Right lung (tissue), 5 donors: ENCODE results near the gene SLC51A. TPM values are rescaled to one million over a fixed set of nuclear protein-coding genes. Genes with fewer than 3 reads are reported as not detected.
"Not testable (repeated sequence)": the region's sequence is repeated elsewhere in the genome, so short reads cannot be mapped to it uniquely, and the experiment has no call there.

ENCODE experiments used
- DNase-seq, 2 donors: peaks; one replicate each; pipeline ENCODE4 v3.0.0-alpha.2; 2013
- polyA plus RNA-seq, 5 donors: library from polyadenylated mRNA; unstranded; fragments of 120-200 nt; gene quantifications; one replicate each; pipeline versions ENCODE4 v1.2.1 to v1.2.3, GENCODE V29; 2013; ENCODE audit warnings: inconsistent platforms in 1 of 5, low replicate concordance in 1 of 5; ENCODE audit not compliant: insufficient read length in 5 of 5, insufficient read depth in 1 of 5

The SLC51A gene
- polyA plus RNA-seq, 5 donors: 6.7 to 8.2 (median 7.6) TPM

- DNase-seq: no peak
Measured at GRCh38 chr3:196237203-196237602, 20.9 kb downstream of the SLC51A start.

- no peak for DNase-seq
Measured at GRCh38 chr3:196238612-196239560, 22.6 kb downstream of the SLC51A start.

GRCh38 chr3:196240424-196240823, 24.1 kb downstream of the SLC51A start:
- no peak for DNase-seq

GRCh38 chr3:196241704-196242103, 25.4 kb downstream of the SLC51A start:
- DNase-seq: no peak

- not testable (repeated sequence) for DNase-seq
Measured at GRCh38 chr3:196244166-196244565, 27.8 kb downstream of the SLC51A start.

GRCh38 chr3:196246612-196247308, 30.4 kb downstream of the SLC51A start:
- no peak for DNase-seq

- DNase-seq: no peak
Measured at GRCh38 chr3:196251918-196252317, 35.6 kb downstream of the SLC51A start.

GRCh38 chr3:196254376-196255283, 38.3 kb downstream of the SLC51A start:
- DNase-seq: no peak

- DNase-seq: no peak
Measured at GRCh38 chr3:196255776-196256175, 39.4 kb downstream of the SLC51A start.

- no peak for DNase-seq
Measured at GRCh38 chr3:196260784-196261183, 44.5 kb downstream of the SLC51A start.

- no peak for DNase-seq
Measured at GRCh38 chr3:196263819-196264218, 47.5 kb downstream of the SLC51A start.

- no peak for DNase-seq
Measured at GRCh38 chr3:196268284-196269163, 52.2 kb downstream of the SLC51A start.

- no peak for DNase-seq
Measured at GRCh38 chr3:196270499-196270898, 54.2 kb downstream of the SLC51A start.

- DNase-seq: no peak
Measured at GRCh38 chr3:196272826-196273225, 56.5 kb downstream of the SLC51A start.

GRCh38 chr3:196273655-196274054, 57.3 kb downstream of the SLC51A start:
- no peak for DNase-seq

- DNase-seq: no peak
Measured at GRCh38 chr3:196274585-196274984, 58.3 kb downstream of the SLC51A start.

- no peak for DNase-seq
Measured at GRCh38 chr3:196275126-196275525, 58.8 kb downstream of the SLC51A start.

- no peak for DNase-seq
Measured at GRCh38 chr3:196280689-196281440, 64.5 kb downstream of the SLC51A start.

- no peak for DNase-seq
Measured at GRCh38 chr3:196281962-196282361, 65.6 kb downstream of the SLC51A start.
